ENCODE data around the gene IFRD1.

The IFRD1 gene

GRCh38 chr7:112495810-112496462 lies 45.7 kb downstream of the IFRD1 start (continued):
- TF ChIP-seq ZNF585B (tag by site-specific recombination; IDR thresholded peaks at IDR 0.05) (no peak), BCL11A (tag by site-specific recombination; IDR thresholded peaks at IDR 0.05; ENCODE audit: low read depth) (no peak), GLIS2 (tag by site-specific recombination; IDR thresholded peaks at IDR 0.05) (no peak), PRDM1 (tag by site-specific recombination; IDR thresholded peaks at IDR 0.05) (peak; percentile 31; the same call in 1 of the 2 replicates), ZBTB8A (tag by site-specific recombination; IDR thresholded peaks at IDR 0.05) (no peak), EGR2 (tag by site-specific recombination; IDR thresholded peaks at IDR 0.05; ENCODE audit: low read depth) (no peak), PRDM10 (tag by site-specific recombination; IDR thresholded peaks at IDR 0.05) (no peak), ZNF366 (tag by site-specific recombination; conservative IDR thresholded peaks at IDR 0.05) (0 out of 2 replicates have a peak, but pooled peaks have one; percentile 16), ZSCAN30 (tag by site-specific recombination; IDR thresholded peaks at IDR 0.05) (no peak), ZEB2 (tag by site-specific recombination; IDR thresholded peaks at IDR 0.05) (no peak), ZNF138 (tag by site-specific recombination; IDR thresholded peaks at IDR 0.05; ENCODE audit: borderline replicate concordance) (no peak), ZNF645 (tag by site-specific recombination; IDR thresholded peaks at IDR 0.05) (no peak)

- H3K27ac ChIP-seq (ENCODE audit: extremely low read depth, low read depth, low read length): no peak overlapping the region
- POLR2A ChIA-PET: interaction anchor here (2.8 kb wide), 1 partner anchor 47 kb away, joined by 9 read pairs; the partner anchor contains the start of gene IFRD1
- H3K36me3 ChIP-seq (ENCODE audit: control insufficient read depth in 2 of 2, insufficient read depth in 1 of 2, low read length in 2 of 2): no peaks in the 10 kb centered on the region
- TF ChIP-seq, protein P1, sequence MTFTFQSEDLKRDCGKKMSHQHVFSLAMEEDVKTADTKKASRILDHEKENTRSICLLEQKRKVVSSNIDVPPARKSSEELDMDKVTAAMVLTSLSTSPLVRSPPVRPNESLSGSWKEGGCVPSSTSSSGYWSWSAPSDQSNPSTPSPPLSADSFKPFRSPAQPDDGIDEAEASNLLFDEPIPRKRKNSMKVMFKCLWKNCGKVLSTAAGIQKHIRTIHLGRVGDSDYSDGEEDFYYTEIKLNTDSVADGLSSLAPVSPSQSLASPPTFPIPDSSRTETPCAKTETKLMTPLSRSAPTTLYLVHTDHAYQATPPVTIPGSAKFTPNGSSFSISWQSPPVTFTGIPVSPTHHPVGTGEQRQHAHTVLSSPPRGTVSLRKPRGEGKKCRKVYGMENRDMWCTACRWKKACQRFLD (tag by site-specific recombination; IDR thresholded peaks at IDR 0.05): no peak
- TF ChIP-seq, protein P2, sequence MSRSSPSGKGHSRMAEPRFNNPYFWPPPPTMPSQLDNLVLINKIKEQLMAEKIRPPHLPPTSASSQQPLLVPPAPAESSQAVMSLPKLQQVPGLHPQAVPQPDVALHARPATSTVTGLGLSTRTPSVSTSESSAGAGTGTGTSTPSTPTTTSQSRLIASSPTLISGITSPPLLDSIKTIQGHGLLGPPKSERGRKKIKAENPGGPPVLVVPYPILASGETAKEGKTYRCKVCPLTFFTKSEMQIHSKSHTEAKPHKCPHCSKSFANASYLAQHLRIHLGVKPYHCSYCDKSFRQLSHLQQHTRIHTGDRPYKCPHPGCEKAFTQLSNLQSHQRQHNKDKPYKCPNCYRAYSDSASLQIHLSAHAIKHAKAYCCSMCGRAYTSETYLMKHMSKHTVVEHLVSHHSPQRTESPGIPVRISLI (tag by site-specific recombination; IDR thresholded peaks at IDR 0.05): no peak
- no peak for TF ChIP-seq ZNF416 (tag by site-specific recombination; IDR thresholded peaks at IDR 0.05)
- no peak for TF ChIP-seq ZNF311 (tag by site-specific recombination; IDR thresholded peaks at IDR 0.05; ENCODE audit: borderline replicate concordance)
- no peak for TF ChIP-seq ZNF266 (tag by site-specific recombination; IDR thresholded peaks at IDR 0.05; ENCODE audit: low read depth)
- TF ChIP-seq ZNF792 (tag by site-specific recombination; IDR thresholded peaks at IDR 0.05): no peak
- no peak for TF ChIP-seq SETDB1 (IDR thresholded peaks at IDR 0.05; ENCODE audit: insufficient read length, low read length)
- TF ChIP-seq BCL11B (tag by site-specific recombination; IDR thresholded peaks at IDR 0.05; ENCODE audit: low read depth): no peak
- TF ChIP-seq ZNF211 (tag by site-specific recombination; IDR thresholded peaks at IDR 0.05; ENCODE audit: low read depth): no peak
- no peak for TF ChIP-seq ZNF658 (tag by site-specific recombination; IDR thresholded peaks at IDR 0.05)
- no peak for TF ChIP-seq ZNF513 (tag by site-specific recombination; IDR thresholded peaks at IDR 0.05)
- TF ChIP-seq ZNF645 (tag by site-specific recombination; IDR thresholded peaks at IDR 0.05): no peak
- TF ChIP-seq ZNF560 (tag by site-specific recombination; IDR thresholded peaks at IDR 0.05; ENCODE audit: borderline replicate concordance): no peak
- no peak for TF ChIP-seq YY1 (tag by site-specific recombination; IDR thresholded peaks at IDR 0.05)
- TF ChIP-seq IKZF3 (tag by site-specific recombination; IDR thresholded peaks at IDR 0.05): no peak
- no peaks in the 10 kb centered on the region for H3K4me1 ChIP-seq (ENCODE audit: control insufficient read depth, insufficient read depth, low read length)
- CTCF ChIA-PET: interaction anchor here (0.6 to 3.2 kb wide), 9 partner anchors 8 to 757 kb away, joined by 3 to 22 read pairs (median 6); partner anchors contain the start of gene LSMEM1
- no peaks in the 10 kb centered on the region for H3K9me3 ChIP-seq (ENCODE audit: control insufficient read depth, insufficient read depth, low read depth, low read length)
- no peak overlapping the region for H3K4me3 ChIP-seq (ENCODE audit: low read depth, low read length)
These were observed 47.2 kb downstream of the IFRD1 start for GRCh38 chr7:112497481-112497880.

Measured in HEK293 (cell line).